Natural killer cell (primary cell): ENCODE data around the gene JUP. TPM values are rescaled to one million over a fixed set of nuclear protein-coding genes. Genes with fewer than 3 reads are reported as not detected.

ENCODE experiments used
- ATAC-seq, 3 donors: fragments of 150-1000 bp in 2 of 3; fragments of 200-7000 bp in 1 of 3; cut with Tn5 transposase; 1 replicate in 1 of 3; 2 replicates in 2 of 3; pipeline ENCODE4 v1.10.0; 2021; ENCODE audit warnings: mild to moderate bottlenecking in 2 of 3, moderate library complexity in 2 of 3
- DNase-seq, 2 donors: peaks; one replicate each; pipeline versions ENCODE4 v3.0.0 to v3.0.0-alpha.2; 2013 to 2021; ENCODE audit warnings: mixed read lengths in 1 of 2
- H3K27ac ChIP-seq: one replicate; pipeline ENCODE4 v1.5.1; 2013; ENCODE audit warnings: mild to moderate bottlenecking, low read length
- H3K27me3 ChIP-seq: one replicate; pipeline ENCODE4 v1.6.1; 2013; ENCODE audit warnings: low read length; ENCODE audit not compliant: control insufficient read depth, insufficient read depth
- H3K36me3 ChIP-seq: one replicate; pipeline ENCODE4 v1.6.1; 2013; ENCODE audit warnings: low read length; ENCODE audit not compliant: control insufficient read depth, insufficient read depth
- H3K4me1 ChIP-seq: one replicate; pipeline ENCODE4 v1.6.1; 2013; ENCODE audit warnings: low read length; ENCODE audit not compliant: control insufficient read depth, insufficient read depth
- H3K4me3 ChIP-seq: one replicate; pipeline ENCODE4 v1.5.1; 2013; ENCODE audit warnings: low read length
- H3K9me3 ChIP-seq: one replicate; pipeline ENCODE4 v1.6.1; 2013; ENCODE audit warnings: low read length; ENCODE audit not compliant: control insufficient read depth, insufficient read depth
- H3K27ac Mint-ChIP-seq, 2 donors: one replicate each; pipeline ENCODE4 v1.8.0; 2022; ENCODE audit warnings: mild to moderate bottlenecking in 2 of 2, mixed read lengths in 2 of 2, moderate library complexity in 1 of 2
- H3K27me3 Mint-ChIP-seq, 2 donors: one replicate each; pipeline ENCODE4 v1.8.0; 2022; ENCODE audit warnings: low read depth in 2 of 2, mixed read lengths in 2 of 2
- H3K36me3 Mint-ChIP-seq: one replicate; pipeline ENCODE4 v1.8.0; 2022; ENCODE audit warnings: mixed read lengths
- H3K4me1 Mint-ChIP-seq, 2 donors: one replicate each; pipeline ENCODE4 v1.8.0; 2022; ENCODE audit warnings: mixed read lengths in 2 of 2
- H3K4me3 Mint-ChIP-seq: one replicate; pipeline ENCODE4 v1.8.0; 2022; ENCODE audit warnings: mild to moderate bottlenecking, moderate library complexity, mixed read lengths
- H3K9me3 Mint-ChIP-seq, 2 donors: one replicate each; pipeline ENCODE4 v1.8.0; 2022; ENCODE audit warnings: mixed read lengths in 2 of 2
- CTCF ChIP-seq: fragments of 200-600 bp; IDR thresholded peaks from one replicate; pipeline ENCODE4 v1.8.0; 2022; ENCODE audit warnings: antibody characterized with exemption
- WGBS: methylation state at CpG from one replicate; pipeline ENCODE4 v1.1.7; 2013; ENCODE audit warnings: missing lambda C conversion rate; ENCODE audit not compliant: insufficient coverage; 5-methylcytosine and 5-hydroxymethylcytosine counted together
- intact Hi-C: fragments of 100-400 bp; cut with micrococcal nuclease; formaldehyde crosslinking; loops from one replicate; pipeline ENCODE4 v1.14.2; 2022
- total RNA-seq, 4 donors: library from RNA; stranded (reverse); fragments of 120-200 nt in 1 of 4; gene quantifications; one replicate each; pipeline versions ENCODE4 v1.2.3 to v1.2.4, GENCODE V29; 2013 to 2022

JUP gene
- total RNA-seq, 3 donors from 2014 or later (not counting 1 experiment from before 2014, with no cell fraction given), result 1.8 to 12.1 (median 2.0) TPM

GRCh38 chr17:41768682-41769288, 17.7 kb downstream of the JUP start:
- H3K27ac ChIP-seq, result no peak overlapping the region
- H3K27me3 ChIP-seq, result no peaks in the 10 kb centered on the region
- WGBS, result 96% methylated on average over 23 of the region's 23 CpGs
- H3K4me3 ChIP-seq, result no peak overlapping the region
- Mint-ChIP-seq H3K4me3 (no peak overlapping the region), H3K9me3 (no peaks in the 10 kb centered on the region), H3K27ac (no peak overlapping the region), H3K4me1 (no peaks in the 10 kb centered on the region), H3K27me3 (no peaks in the 10 kb centered on the region), H3K36me3 (no peaks in the 10 kb centered on the region)
- TF ChIP-seq CTCF, result no peak
- no peaks in the 10 kb centered on the region for H3K4me1 ChIP-seq
- H3K36me3 ChIP-seq, result no peaks in the 10 kb centered on the region
- intact Hi-C loops, result no loop called here
- DNase-seq (no peak), ATAC-seq (no peak)
- no peaks in the 10 kb centered on the region for H3K9me3 ChIP-seq

GRCh38 chr17:41767324-41768042, 19.0 kb downstream of the JUP start:
- Mint-ChIP-seq H3K4me3 (no peak overlapping the region), H3K4me1 (no peaks in the 10 kb centered on the region), H3K27me3 (no peaks in the 10 kb centered on the region), H3K36me3 (no peaks in the 10 kb centered on the region), H3K9me3 (no peaks in the 10 kb centered on the region), H3K27ac (no peak overlapping the region)
- no peak for TF ChIP-seq CTCF
- DNase-seq (no peak), ATAC-seq (no peak)
- Histone ChIP-seq H3K27ac (no peak overlapping the region), H3K9me3 (no peaks in the 10 kb centered on the region), H3K4me3 (no peak overlapping the region), H3K36me3 (no peaks in the 10 kb centered on the region), H3K27me3 (no peaks in the 10 kb centered on the region), H3K4me1 (no peaks in the 10 kb centered on the region)
- 91% methylated on average over 18 of the region's 18 CpGs for WGBS
- intact Hi-C loops, result no loop called here

- H3K27me3 ChIP-seq, result no peaks in the 10 kb centered on the region
- H3K4me1 ChIP-seq, result no peaks in the 10 kb centered on the region
- no peaks in the 10 kb centered on the region for H3K36me3 ChIP-seq
- no peak overlapping the region for H3K4me3 ChIP-seq
- no peak overlapping the region for H3K27ac ChIP-seq
- Mint-ChIP-seq H3K4me1 (no peaks in the 10 kb centered on the region), H3K27me3 (no peaks in the 10 kb centered on the region), H3K9me3 (no peaks in the 10 kb centered on the region), H3K27ac (no peak overlapping the region), H3K4me3 (no peak overlapping the region), H3K36me3 (no peaks in the 10 kb centered on the region)
- intact Hi-C loops, result no loop called here
- ATAC-seq (no peak), DNase-seq (no peak)
- no peaks in the 10 kb centered on the region for H3K9me3 ChIP-seq
- TF ChIP-seq CTCF, result no peak
Measured at GRCh38 chr17:41766135-41766534, 20.4 kb downstream of the JUP start.

- no peaks in the 10 kb centered on the region for H3K36me3 ChIP-seq
- intact Hi-C loops, result no loop called here
Measured at GRCh38 chr17:41763327-41763726, 23.2 kb downstream of the JUP start.

More at GRCh38 chr17:41763327-41763726, 23.2 kb downstream of the JUP start:
- Histone ChIP-seq H3K9me3 (no peaks in the 10 kb centered on the region), H3K4me1 (no peaks in the 10 kb centered on the region), H3K27ac (no peak overlapping the region), H3K4me3 (no peak overlapping the region), H3K27me3 (no peaks in the 10 kb centered on the region)
- no peaks in the 10 kb centered on the region for H3K27me3 Mint-ChIP-seq
- no peak for DNase-seq
- H3K4me3 Mint-ChIP-seq, result no peak overlapping the region
- no peaks in the 10 kb centered on the region for H3K9me3 Mint-ChIP-seq
- no peak overlapping the region for H3K27ac Mint-ChIP-seq
- WGBS, result 92% methylated on average over 8 of the region's 8 CpGs
- no peaks in the 10 kb centered on the region for H3K4me1 Mint-ChIP-seq
- no peaks in the 10 kb centered on the region for H3K36me3 Mint-ChIP-seq
- no peak for ATAC-seq
- no peak for TF ChIP-seq CTCF
